Fibroblast of the conjunctiva (primary cell): ENCODE data around the gene SNRNP70.
A peak's percentile ranks its signal among the peaks of the same experiment; 100 is the strongest.

Experiments
- DNase-seq: peaks from one replicate; pipeline ENCODE4 v3.0.0-alpha.2; 2010; ENCODE audit warnings: low read depth

SNRNP70 gene

DNA sequence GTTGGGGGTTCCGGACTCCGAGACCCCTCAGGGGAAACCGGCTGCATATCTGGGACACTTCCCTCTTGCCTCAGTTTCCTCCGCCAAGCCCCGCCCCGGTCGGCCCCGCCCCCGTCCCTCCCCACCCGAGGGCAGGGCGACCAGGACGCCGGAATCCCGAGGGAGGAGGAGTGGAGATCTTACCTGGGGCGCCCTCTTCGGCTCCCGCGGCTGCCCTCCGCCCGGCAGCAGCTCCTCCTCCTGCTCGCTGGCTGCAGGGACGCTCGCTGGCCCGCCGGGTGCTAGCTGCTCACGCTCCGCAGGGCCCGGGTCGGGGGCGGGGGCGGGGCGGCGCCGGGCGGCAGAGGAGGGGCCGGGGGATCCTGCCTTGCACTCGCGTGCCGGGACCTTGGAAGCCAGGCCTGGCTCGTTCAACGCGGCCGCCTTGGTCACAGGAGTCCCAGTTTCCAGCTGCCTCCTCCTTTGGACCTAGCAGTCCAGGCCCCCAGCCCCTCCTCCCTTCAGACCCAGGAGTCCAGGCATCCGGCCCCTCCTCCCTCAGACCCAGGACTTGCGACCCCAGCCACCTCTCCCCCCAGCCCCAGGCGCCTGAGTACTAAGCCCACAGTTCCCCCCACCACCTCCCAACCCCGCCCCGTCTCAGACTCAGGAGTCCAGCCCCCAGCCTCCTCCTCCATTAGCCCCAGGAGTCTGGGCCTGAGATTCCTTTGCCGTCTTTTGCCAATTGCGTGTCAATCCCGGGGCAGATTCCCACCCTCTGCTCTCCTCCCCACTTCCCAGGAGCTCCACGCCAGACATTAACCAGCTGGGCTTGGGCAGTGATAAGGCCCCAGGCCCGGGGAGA, 20.3 kb upstream of the SNRNP70 start, which contains the start of gene NTF4:
NTF4 (minus strand) TSS at position 51 of the 844 bp plus-strand sequence. CDS start 2,821 bp downstream, outside the sequence.
- no peak for DNase-seq

- DNase-seq: no peak
Observed at GRCh38 chr19:49065905-49066512, 19.2 kb upstream of the SNRNP70 start.

GRCh38 chr19:49067554-49067953, 17.7 kb upstream of the SNRNP70 start:
- no peak for DNase-seq

- no peak for DNase-seq
Observed at GRCh38 chr19:49069026-49069425, 16.2 kb upstream of the SNRNP70 start.

- DNase-seq: no peak
Observed at GRCh38 chr19:49070416-49070815, 14.8 kb upstream of the SNRNP70 start.

DNA sequence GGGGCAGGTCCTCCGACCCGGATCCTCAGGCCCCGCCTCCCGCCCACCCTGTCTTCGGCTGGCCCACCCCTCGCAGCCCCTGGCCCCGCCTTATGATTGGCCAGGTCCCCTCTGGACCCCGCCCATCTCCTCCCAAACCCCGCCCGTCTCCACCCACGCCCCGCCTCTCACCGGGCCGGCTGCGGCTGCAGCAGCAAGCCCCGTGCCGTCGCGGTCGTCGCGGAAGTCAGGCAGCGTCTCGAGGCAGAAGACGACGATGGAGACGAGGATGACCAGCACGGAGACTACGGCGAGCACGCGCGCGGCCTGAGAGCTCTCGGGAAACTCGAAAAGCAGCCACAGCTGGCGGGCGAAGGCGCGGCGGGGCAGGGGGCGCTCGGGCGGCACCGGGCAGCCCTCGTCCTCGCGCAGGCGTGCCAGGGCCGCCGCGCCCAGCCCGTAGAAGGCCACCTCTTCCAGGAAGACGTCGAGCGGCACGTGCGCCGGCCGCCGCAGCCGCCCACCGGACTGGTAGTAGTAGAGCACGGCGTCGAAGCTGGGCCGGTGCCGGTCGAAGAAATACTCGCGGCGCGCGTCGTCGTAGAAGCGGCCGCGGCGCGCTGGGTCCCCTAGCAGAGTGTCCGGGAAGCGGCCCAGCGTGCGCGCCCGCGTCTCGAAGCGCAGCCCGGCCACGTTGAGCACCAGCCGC, 13.2 kb upstream of the SNRNP70 start:
- no peak for DNase-seq

GRCh38 chr19:49073514-49074378, 11.5 kb upstream of the SNRNP70 start:
- DNase-seq: no peak

DNA sequence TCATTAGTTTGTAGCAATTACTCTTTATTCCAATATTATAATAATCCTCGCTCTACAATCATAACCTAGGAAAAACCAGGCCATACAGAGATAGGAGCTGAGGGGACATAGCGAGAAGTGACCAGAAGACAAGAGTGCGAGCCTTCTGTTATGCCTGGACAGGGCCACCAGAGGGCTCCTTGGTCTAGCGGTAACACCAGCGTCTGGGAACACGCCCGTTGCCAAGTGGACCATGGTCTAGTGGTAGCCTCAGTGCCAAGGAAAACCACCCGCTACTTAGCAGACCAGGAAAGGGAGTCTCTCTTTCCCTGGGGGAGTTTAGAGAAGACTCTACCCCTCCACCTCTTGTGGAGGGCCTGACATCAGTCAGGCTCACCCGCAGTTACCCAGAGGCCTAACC, 10.4 kb upstream of the SNRNP70 start:
- DNase-seq: peak; percentile 51

- no peak for DNase-seq
Observed at GRCh38 chr19:49080392-49080791, 4.9 kb upstream of the SNRNP70 start.

DNA sequence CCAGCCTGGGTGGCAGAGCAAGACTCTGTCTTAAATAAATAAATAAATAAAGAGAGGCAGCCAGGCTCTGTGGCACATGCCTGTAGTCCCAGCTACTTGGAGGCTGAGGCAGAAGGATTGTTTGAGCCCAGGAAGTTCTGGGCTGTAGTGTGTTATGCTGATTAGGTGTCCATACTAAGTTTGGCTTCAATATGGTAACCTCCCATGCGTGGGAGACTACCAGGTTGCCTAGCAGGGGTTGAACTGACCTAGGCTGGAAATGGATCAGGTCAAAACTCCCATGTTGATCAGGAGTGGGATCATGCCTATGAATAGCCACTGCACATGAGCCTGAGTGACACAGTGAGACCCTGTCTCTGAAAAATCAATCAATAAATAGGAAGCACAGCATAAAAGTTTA, 4.0 kb upstream of the SNRNP70 start:
- no peak for DNase-seq

DNA sequence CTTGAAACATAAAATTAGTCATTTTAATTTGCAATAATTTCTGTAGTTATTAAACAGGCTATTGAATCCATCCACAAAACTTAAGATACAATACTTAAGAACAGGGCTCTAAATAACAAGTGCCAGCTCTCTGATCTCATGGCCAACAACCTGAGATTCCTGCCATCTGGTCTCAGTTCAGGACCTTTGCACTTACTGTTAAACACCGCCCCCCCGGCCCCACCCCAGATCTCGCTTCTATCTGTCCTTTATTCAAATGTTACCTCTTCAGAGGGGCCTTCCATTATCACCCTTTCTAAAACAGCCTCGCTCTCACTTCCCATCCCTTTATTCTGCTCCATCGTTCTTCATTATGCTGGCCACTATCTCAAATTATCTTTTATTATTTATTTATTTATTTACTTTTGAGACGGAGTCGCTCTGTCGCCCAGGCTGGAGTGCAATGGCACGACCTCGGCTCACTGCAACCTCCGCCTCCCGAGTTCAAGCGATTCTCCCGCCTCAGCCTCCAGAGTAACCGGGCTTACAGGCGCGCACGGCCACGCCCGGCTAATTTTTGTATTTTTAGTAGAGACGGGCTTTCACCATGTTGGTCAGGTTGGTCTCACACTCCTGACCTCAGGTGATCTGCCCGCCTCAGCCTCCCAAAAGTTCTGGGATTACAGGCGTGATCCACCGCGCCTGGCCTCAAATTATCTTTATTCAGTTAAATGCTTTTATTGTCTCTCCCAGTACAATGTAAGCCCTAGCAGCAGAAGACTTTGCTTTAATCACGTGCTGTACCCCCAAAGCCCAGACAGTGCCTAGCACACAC, 838 bp upstream of the SNRNP70 start:
- no peak for DNase-seq

DNA sequence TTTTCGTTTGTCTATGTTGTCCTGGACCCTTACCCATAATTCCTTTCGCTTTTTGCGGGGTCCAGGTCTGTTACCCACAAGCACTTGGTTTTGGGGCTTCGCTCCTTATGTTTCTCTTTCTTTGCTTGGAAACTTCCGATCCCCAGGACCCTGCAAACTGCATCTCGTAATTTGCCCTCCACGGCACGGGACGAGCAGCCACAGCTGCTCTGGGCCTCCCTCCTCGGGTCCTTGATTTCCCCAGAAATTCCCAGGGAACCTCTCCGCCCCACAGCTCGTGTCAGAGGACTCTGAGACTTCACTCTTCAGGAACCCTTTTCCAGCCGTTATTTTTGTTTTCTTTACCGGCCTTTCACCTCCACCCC, 599 bp downstream of the SNRNP70 start:
- DNase-seq: no peak

DNA sequence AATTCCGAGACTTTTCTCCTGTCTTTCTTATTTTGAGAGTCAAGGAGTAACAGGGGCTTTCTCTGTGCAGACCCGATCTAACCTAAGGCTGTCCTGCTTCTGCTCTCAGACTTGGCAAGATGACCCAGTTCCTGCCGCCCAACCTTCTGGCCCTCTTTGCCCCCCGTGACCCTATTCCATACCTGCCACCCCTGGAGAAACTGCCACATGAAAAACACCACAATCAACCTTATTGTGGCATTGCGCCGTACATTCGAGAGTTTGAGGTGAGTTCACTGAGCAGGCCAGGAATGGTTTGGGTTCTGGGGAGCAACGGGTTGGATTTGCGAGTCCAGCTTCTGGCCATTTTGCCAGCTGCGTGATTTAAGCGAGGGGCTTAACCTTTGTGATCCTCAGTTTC, 1.0 kb downstream of the SNRNP70 start:
- no peak for DNase-seq

- DNase-seq: no peak
Observed at GRCh38 chr19:49091391-49092038, 6.3 kb downstream of the SNRNP70 start.

GRCh38 chr19:49092686-49093085, 7.4 kb downstream of the SNRNP70 start:
- no peak for DNase-seq

DNA sequence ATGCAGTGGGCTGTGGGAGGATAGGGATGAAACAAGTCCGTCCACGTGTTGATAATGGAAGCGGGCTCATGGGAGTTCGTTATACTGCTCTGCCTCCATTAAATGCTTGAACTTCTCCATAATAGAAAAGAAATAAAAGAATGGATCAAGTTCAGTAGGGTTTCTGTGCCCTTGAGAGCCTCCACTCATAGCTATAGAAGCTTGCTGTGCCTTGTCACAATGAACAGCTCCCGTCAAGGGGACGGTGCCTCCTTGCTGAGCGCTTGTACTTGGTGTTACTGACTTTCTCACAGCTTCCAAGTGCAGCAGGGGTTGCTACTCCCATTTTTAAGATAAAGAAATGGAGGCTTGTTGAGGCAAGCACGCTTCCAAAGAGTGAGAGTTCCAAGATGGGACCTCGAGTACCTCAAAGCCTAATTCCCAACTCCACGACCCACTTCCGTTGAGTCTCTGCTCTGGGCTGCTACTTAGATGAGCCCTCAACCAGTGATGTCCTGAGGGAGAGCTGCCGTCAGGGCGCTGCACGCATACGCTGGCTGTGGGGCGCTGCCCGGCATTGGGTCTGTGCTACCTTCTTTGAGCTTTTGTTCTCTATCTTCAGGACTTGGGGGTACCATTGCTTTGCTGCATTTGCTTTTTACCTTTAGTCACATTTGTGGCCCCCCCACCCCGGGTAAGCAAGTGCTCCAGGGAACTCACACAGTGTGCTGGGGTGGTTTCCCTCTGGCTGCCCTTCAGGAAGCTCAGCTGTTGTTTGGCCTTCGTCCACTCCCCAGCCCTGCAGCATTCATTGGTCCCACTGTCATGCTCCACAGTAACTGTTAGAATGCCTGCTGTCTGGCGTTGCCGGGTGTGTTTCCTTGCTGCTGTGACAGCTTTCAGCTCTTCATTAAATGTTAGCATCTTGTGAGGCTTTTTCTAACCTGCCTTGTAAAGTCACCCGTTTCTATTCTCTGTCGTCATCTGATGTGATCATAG, 9.5 kb downstream of the SNRNP70 start:
- no peak for DNase-seq

- DNase-seq: peak; percentile 63
Observed at GRCh38 chr19:49097453-49098288, 12.4 kb downstream of the SNRNP70 start.

DNA sequence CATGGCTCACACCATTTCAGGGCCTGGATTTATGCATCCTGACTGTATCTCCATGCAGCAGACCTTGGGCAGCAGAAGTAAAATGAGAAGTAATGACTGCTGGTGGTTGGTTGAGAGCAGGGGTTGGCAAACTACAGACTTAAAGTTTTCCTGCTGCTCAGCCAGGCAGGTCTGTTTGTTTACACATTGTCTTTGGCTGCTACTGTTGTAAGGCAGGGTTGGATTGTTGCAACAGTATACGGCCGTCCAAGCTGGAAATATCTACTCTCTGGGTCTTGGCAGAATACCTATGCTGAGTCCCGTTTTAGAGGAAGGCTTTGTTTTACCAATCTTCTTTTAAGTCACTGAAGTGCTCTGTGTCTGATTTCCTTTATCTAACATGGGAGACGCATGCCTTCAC, 13.5 kb downstream of the SNRNP70 start:
- DNase-seq: no peak

GRCh38 chr19:49101160-49101559, 15.9 kb downstream of the SNRNP70 start:
- DNase-seq: no peak
